Sigmoid colon (tissue), 7 donors: Measurements from ENCODE around the gene DCDC1. TPM values are rescaled to one million over a fixed set of nuclear protein-coding genes. Genes with fewer than 3 reads are reported as not detected.

Experiments used
- DNase-seq: peaks from one replicate; pipeline ENCODE4 v3.0.0-alpha.2; 2019
- H3K27ac ChIP-seq, 4 donors: fragments of 200-600 bp; sonication (generic); one replicate each; pipeline ENCODE4 v1.5.1; 2016 to 2019; ENCODE audit warnings: mild to moderate bottlenecking in 1 of 4
- H3K27me3 ChIP-seq, 3 donors: fragments of 200-600 bp; sonication (generic); one replicate each; pipeline ENCODE4 v1.5.1; 2019; ENCODE audit warnings: mild to moderate bottlenecking in 1 of 3
- H3K36me3 ChIP-seq, 4 donors: fragments of 200-600 bp; sonication (generic); one replicate each; pipeline ENCODE4 v1.5.1; 2016 to 2019
- H3K4me1 ChIP-seq, 4 donors: fragments of 200-600 bp; sonication (generic); one replicate each; pipeline ENCODE4 v1.5.1; 2017 to 2019
- H3K4me3 ChIP-seq, 4 donors: fragments of 200-600 bp; sonication (generic); one replicate each; pipeline ENCODE4 v1.5.1; 2017 to 2019; ENCODE audit warnings: mild to moderate bottlenecking in 2 of 4, moderate library complexity in 1 of 4
- H3K9me3 ChIP-seq, 4 donors: fragments of 200-600 bp in 3 of 4; sonication (generic) in 3 of 4; one replicate each; pipeline versions ENCODE4 v1.5.1 to v1.6.1; 2013 to 2019
- CTCF ChIP-seq, 4 experiments: fragments of 450-650 bp in 3 of 4; fragments of 200-600 bp in 1 of 4; IDR thresholded peaks; one replicate each; pipeline ENCODE4 v1.5.1; 2016 to 2019; ENCODE audit warnings: antibody characterized with exemption in 4 of 4, mild to moderate bottlenecking in 3 of 4, moderate library complexity in 2 of 4
- EP300 ChIP-seq, 4 donors: sonication (generic); formaldehyde crosslinking; IDR thresholded peaks; one replicate each; pipeline ENCODE4 v1.6.1; 2017; ENCODE audit warnings: antibody characterized with exemption in 4 of 4
- POLR2A ChIP-seq, 2 donors: fragments of 450-650 bp; IDR thresholded peaks; one replicate each; pipeline ENCODE4 v1.6.1; 2016; ENCODE audit warnings: antibody characterized with exemption in 2 of 2, mild to moderate bottlenecking in 2 of 2, moderate library complexity in 2 of 2
- POLR2AphosphoS5 ChIP-seq, 4 donors: sonication (generic); formaldehyde crosslinking; IDR thresholded peaks; one replicate each; pipeline ENCODE4 v1.6.1; 2017; ENCODE audit warnings: antibody characterized with exemption in 4 of 4
- WGBS, 2 donors: extraction: QIAGEN DNeasy Blood & Tissue Kit; methylation state at CpG; one replicate each; pipeline ENCODE4 v1.1.7; 2013; 5-methylcytosine and 5-hydroxymethylcytosine counted together
- intact Hi-C: fragments of 100-400 bp; cut with DNase I; formaldehyde crosslinking; loops from one replicate; pipeline ENCODE4 v1.15.1; 2023
- polyA plus RNA-seq, 3 donors: library from polyadenylated mRNA; stranded (reverse); fragments of 200-250 nt; gene quantifications; one replicate each; pipeline ENCODE4 v1.2.3, GENCODE V29; 2013
- total RNA-seq, 4 donors: library from RNA; depleted of rRNA; stranded (reverse); fragments of >200 nt; gene quantifications; one replicate each; pipeline ENCODE4 v1.1.0, GENCODE V29; 2016
- donor health status: healthy with polysubstance abuse.
- donor health status: Bipolar disorder and iron deficiency.
- donor health status: healthy.

DCDC1 gene
- total and polyA plus RNA-seq, 7 donors = 0.06 to 1.1 (median 0.30) TPM; not detected in 3

GRCh38 chr11:31022080-31022479, 347.5 kb downstream of the DCDC1 start:
- H3K4me3 ChIP-seq = no peak overlapping the region

GRCh38 chr11:31019786-31020185, 349.8 kb downstream of the DCDC1 start:
- DNase-seq = no peak
- Histone ChIP-seq H3K4me1 (no peaks in the 10 kb centered on the region), H3K27me3 (no peaks in the 10 kb centered on the region), H3K27ac (no peak overlapping the region), H3K9me3 (no peaks in the 10 kb centered on the region), H3K36me3 (no peaks in the 10 kb centered on the region), H3K4me3 (no peak overlapping the region)
- intact Hi-C loops = no loop called here
- TF ChIP-seq CTCF (IDR thresholded peaks at IDR 0.05) (no peak), EP300 (IDR thresholded peaks at IDR 0.05) (no peak), POLR2AphosphoS5 (IDR thresholded peaks at IDR 0.05) (no peak), POLR2A (IDR thresholded peaks at IDR 0.05) (no peak)
- WGBS, 2 donors = 80 to 84% methylated on average over 4 of the region's 4 CpGs

More at GRCh38 chr11:31022080-31022479, 347.5 kb downstream of the DCDC1 start:
- Histone ChIP-seq H3K9me3 (no peaks in the 10 kb centered on the region), H3K4me1 (no peaks in the 10 kb centered on the region), H3K36me3 (no peaks in the 10 kb centered on the region), H3K27ac (no peak overlapping the region), H3K27me3 (no peaks in the 10 kb centered on the region)
- intact Hi-C loops = no loop called here
- no peak for TF ChIP-seq EP300 (IDR thresholded peaks at IDR 0.05)
- no peak for TF ChIP-seq POLR2AphosphoS5 (IDR thresholded peaks at IDR 0.05)
- no peak for TF ChIP-seq POLR2A (IDR thresholded peaks at IDR 0.05)
- no peak for TF ChIP-seq CTCF (IDR thresholded peaks at IDR 0.05)
- WGBS, 2 donors = 24 to 62% methylated on average over 2 of the region's 2 CpGs
- DNase-seq = no peak

GRCh38 chr11:31005202-31005601, 364.3 kb downstream of the DCDC1 start:
- Histone ChIP-seq H3K4me3 (no peak overlapping the region), H3K4me1 (no peaks in the 10 kb centered on the region), H3K36me3 (no peaks in the 10 kb centered on the region), H3K27me3 (no peaks in the 10 kb centered on the region), H3K9me3 (no peaks in the 10 kb centered on the region), H3K27ac (no peak overlapping the region)
- no peak for DNase-seq
- TF ChIP-seq POLR2AphosphoS5 (IDR thresholded peaks at IDR 0.05) (no peak), CTCF (IDR thresholded peaks at IDR 0.05) (no peak), EP300 (IDR thresholded peaks at IDR 0.05) (no peak), POLR2A (IDR thresholded peaks at IDR 0.05) (no peak)
- WGBS, 2 donors = 86 to 94% methylated on average over 1 of the region's 1 CpG
- intact Hi-C loops = no loop called here

GRCh38 chr11:31001427-31001826, 368.1 kb downstream of the DCDC1 start:
- H3K4me3 ChIP-seq = no peak overlapping the region
- H3K27me3 ChIP-seq = no peaks in the 10 kb centered on the region
- no peak for DNase-seq
- no peaks in the 10 kb centered on the region for H3K4me1 ChIP-seq
- no peak overlapping the region for H3K27ac ChIP-seq
- H3K36me3 ChIP-seq = no peaks in the 10 kb centered on the region
- 81 to 89% methylated on average over 3 of the region's 3 CpGs for WGBS, 2 donors
- H3K9me3 ChIP-seq = no peaks in the 10 kb centered on the region
- intact Hi-C loops = no loop called here
- no peak for TF ChIP-seq POLR2AphosphoS5 (IDR thresholded peaks at IDR 0.05)
- TF ChIP-seq POLR2A (IDR thresholded peaks at IDR 0.05) = no peak
- TF ChIP-seq CTCF (IDR thresholded peaks at IDR 0.05) = no peak
- no peak for TF ChIP-seq EP300 (IDR thresholded peaks at IDR 0.05)

- intact Hi-C loops = no loop called here
- H3K27ac ChIP-seq = no peak overlapping the region
- no peaks in the 10 kb centered on the region for H3K36me3 ChIP-seq
- no peak overlapping the region for H3K4me3 ChIP-seq
- no peaks in the 10 kb centered on the region for H3K9me3 ChIP-seq
- no peaks in the 10 kb centered on the region for H3K4me1 ChIP-seq
- no peak for DNase-seq
- TF ChIP-seq CTCF (IDR thresholded peaks at IDR 0.05) (no peak), EP300 (IDR thresholded peaks at IDR 0.05) (no peak), POLR2AphosphoS5 (IDR thresholded peaks at IDR 0.05) (no peak), POLR2A (IDR thresholded peaks at IDR 0.05) (no peak)
- H3K27me3 ChIP-seq = no peaks in the 10 kb centered on the region
These were observed 369.2 kb downstream of the DCDC1 start for GRCh38 chr11:31000381-31000780.
